Prostate gland (tissue), 2 donors: ENCODE results near the gene SPTB.

ENCODE experiments used
- CTCF ChIP-seq, 4 experiments: fragments of 200-600 bp in 2 of 4; fragments of 450-650 bp in 2 of 4; sonication (generic) in 2 of 4; IDR thresholded peaks; 1 replicate in 3 of 4; 2 replicates in 1 of 4; pipeline ENCODE4 v1.5.1; 2016 to 2019; ENCODE audit warnings: antibody characterized with exemption in 4 of 4, mild to moderate bottlenecking in 2 of 4, moderate library complexity in 2 of 4
- POLR2AphosphoS5 ChIP-seq: sonication (generic); formaldehyde crosslinking; IDR thresholded peaks from one replicate; pipeline ENCODE4 v1.6.1; 2017; ENCODE audit warnings: antibody characterized with exemption

GRCh38 chr14:64812412-64812811 lies 67.3 kb downstream of the SPTB start:
- TF ChIP-seq CTCF (IDR thresholded peaks at IDR 0.05), result no peak
- TF ChIP-seq POLR2AphosphoS5, result no peak
